ENCODE data around the gene ERC1.
"Not testable (repeated sequence)": the region's sequence is repeated elsewhere in the genome, so short reads cannot be mapped to it uniquely, and the experiment has no call there.

Gene ERC1

GRCh38 chr12:1198854-1199253, 207.8 kb downstream of the ERC1 start:
- DNase-seq: not testable (repeated sequence)

GRCh38 chr12:1199700-1200099, 208.7 kb downstream of the ERC1 start:
- no peak for DNase-seq

- DNase-seq: no peak
Observed at GRCh38 chr12:1201030-1201429, 210.0 kb downstream of the ERC1 start.

GRCh38 chr12:1201886-1202285, 210.9 kb downstream of the ERC1 start:
- DNase-seq: no peak

GRCh38 chr12:1203735-1204019, 212.7 kb downstream of the ERC1 start:
- DNase-seq: no peak

GRCh38 chr12:1204581-1205121, 213.6 kb downstream of the ERC1 start:
- no peak for DNase-seq

- DNase-seq: no peak
Observed at GRCh38 chr12:1205512-1206060, 214.6 kb downstream of the ERC1 start.

- DNase-seq: no peak
Observed at GRCh38 chr12:1206118-1206734, 215.2 kb downstream of the ERC1 start.

- no peak for DNase-seq
Observed at GRCh38 chr12:1207276-1207675, 216.3 kb downstream of the ERC1 start.

GRCh38 chr12:1208719-1209118, 217.7 kb downstream of the ERC1 start:
- not testable (repeated sequence) for DNase-seq

GRCh38 chr12:1212526-1212925, 221.5 kb downstream of the ERC1 start:
- DNase-seq: no peak

GRCh38 chr12:1213205-1213604, 222.2 kb downstream of the ERC1 start:
- no peak for DNase-seq

GRCh38 chr12:1213618-1214205, 222.7 kb downstream of the ERC1 start:
- DNase-seq: no peak

- no peak for DNase-seq
Observed at GRCh38 chr12:1216560-1216959, 225.5 kb downstream of the ERC1 start.

- DNase-seq: no peak
Observed at GRCh38 chr12:1217191-1217949, 226.3 kb downstream of the ERC1 start.

GRCh38 chr12:1218369-1218768, 227.3 kb downstream of the ERC1 start:
- no peak for DNase-seq

GRCh38 chr12:1220127-1221092, 229.4 kb downstream of the ERC1 start:
- DNase-seq: no peak

- no peak for DNase-seq
Observed at GRCh38 chr12:1222858-1223639, 232.0 kb downstream of the ERC1 start.

- no peak for DNase-seq
Observed at GRCh38 chr12:1226951-1227350, 235.9 kb downstream of the ERC1 start.

GRCh38 chr12:1234073-1234472, 243.1 kb downstream of the ERC1 start:
- no peak for DNase-seq

- no peak for DNase-seq
Observed at GRCh38 chr12:1246637-1247036, 255.6 kb downstream of the ERC1 start.

GRCh38 chr12:1250641-1251040, 259.6 kb downstream of the ERC1 start:
- DNase-seq: no peak
